K562 (cell line): ENCODE measurements around the gene CNTRL. TPM values are rescaled to one million over a fixed set of nuclear protein-coding genes. Genes with fewer than 3 reads are reported as not detected.

ENCODE experiments used
- ATAC-seq: fragments of 200-7000 bp; cut with Tn5 transposase; 3 replicates; pipeline ENCODE4 v1.9.1; 2020; ENCODE audit warnings: moderate library complexity
- BruUV-seq: library from RNA; stranded (reverse); fragments of 400-500 nt; replicated peaks from 2 replicates; lab custom pipeline; 2021; lab: Mats Ljungman, UMichigan
- CTCF ChIA-PET: fragments of 300-600 bp; formaldehyde crosslinking; extraction: SDS; loops from one replicate; lab custom pipeline; 2021; ENCODE audit warnings: low intra/inter-chr PET ratio; lab: Yijun Ruan, JAX
- POLR2A ChIA-PET: fragments of 300-600, 350-650 bp; sonication (Branson Sonifier 250); formaldehyde crosslinking; extraction: SDS; loops from one replicate; lab custom pipeline; 2021; ENCODE audit warnings: antibody characterized with exemption, inconsistent platforms; lab: Yijun Ruan, JAX
- DNase-seq, 4 experiments: peaks; one replicate each; pipeline versions ENCODE4 v3.0.0 to v3.0.0-alpha.2; 2011 to 2018; ENCODE audit warnings: low spot score in 3 of 4, mixed read lengths in 3 of 4; ENCODE audit errors: extremely low read depth in 1 of 4
- FAIRE-seq: peaks from 2 replicates; lab custom pipeline; 2011; peaks lifted over from hg19 to GRCh38; lab: Jason Lieb, UNC
- H2AFZ ChIP-seq: 2 replicates; pipeline ENCODE4 v1.6.0; 2011; ENCODE audit warnings: low read depth, low read length, control low read depth, inconsistent platforms
- H3K27ac ChIP-seq: fragments of 200-600 bp; 3 replicates; pipeline ENCODE4 v1.8.0; 2011; ENCODE audit warnings: low read depth, mild to moderate bottlenecking, control low read depth, inconsistent platforms, low read length, moderate library complexity, mixed read lengths; ENCODE audit errors: extremely low read depth
- H3K27me3 ChIP-seq, 2 experiments: fragments of 300-600 bp in 1 of 2; 2 replicates in 1 of 2; 3 replicates in 1 of 2; pipeline versions ENCODE4 v1.6.0 to v1.8.0; 2011; ENCODE audit warnings: inconsistent platforms in 2 of 2, low read length in 2 of 2, mild to moderate bottlenecking in 1 of 2, mixed read lengths in 1 of 2, moderate library complexity in 1 of 2; ENCODE audit not compliant: control insufficient read depth in 2 of 2, insufficient read depth in 2 of 2
- H3K36me3 ChIP-seq: fragments of 300-600 bp; 3 replicates; pipeline ENCODE4 v1.8.0; 2011; ENCODE audit warnings: mild to moderate bottlenecking, low read length, inconsistent platforms; ENCODE audit not compliant: control insufficient read depth, insufficient read depth
- H3K4me1 ChIP-seq, 2 experiments: fragments of 200-600 bp in 1 of 2; replicated peaks in 1 of 2; 2 replicates in 1 of 2; 3 replicates in 1 of 2; pipeline versions ENCODE4 v1.5.1 to v1.8.0; 2011; ENCODE audit warnings: inconsistent platforms in 2 of 2, low read length in 2 of 2, mild to moderate bottlenecking in 1 of 2, mixed read lengths in 1 of 2, moderate library complexity in 1 of 2; ENCODE audit not compliant: control insufficient read depth in 2 of 2, insufficient read depth in 2 of 2
- H3K4me2 ChIP-seq: 2 replicates; pipeline ENCODE4 v1.6.1; 2011; ENCODE audit warnings: low read length, control low read depth, inconsistent platforms, mixed read lengths; ENCODE audit not compliant: insufficient read depth
- H3K4me3 ChIP-seq: fragments of 200-600 bp; sonication (generic), shearing (Covaris generic); 2 replicates; pipeline ENCODE4 v1.5.1; 2016; ENCODE audit warnings: control low read depth, inconsistent platforms
- H3K79me2 ChIP-seq: fragments of 200-600 bp; 3 replicates; pipeline ENCODE4 v1.8.0; 2011; ENCODE audit warnings: low read length, inconsistent platforms; ENCODE audit not compliant: control insufficient read depth, insufficient read depth
- H3K9ac ChIP-seq, 2 experiments: 2 replicates each; pipeline versions ENCODE4 v1.6.0 to v1.6.1; 2011; ENCODE audit warnings: low read depth in 2 of 2, low read length in 2 of 2, control low read depth in 1 of 2, inconsistent platforms in 1 of 2, mild to moderate bottlenecking in 1 of 2, mixed read lengths in 1 of 2; ENCODE audit not compliant: insufficient read depth in 1 of 2
- H3K9me1 ChIP-seq: one replicate; pipeline ENCODE4 v1.6.0; 2011; ENCODE audit warnings: inconsistent platforms, mild to moderate bottlenecking, low read length, moderate library complexity; ENCODE audit not compliant: control insufficient read depth, insufficient read depth
- H3K9me3 ChIP-seq: replicated peaks from 2 replicates; pipeline ENCODE4 v1.5.1; 2011; ENCODE audit warnings: low read depth, low read length, inconsistent platforms; ENCODE audit not compliant: control insufficient read depth, insufficient read depth
- H4K20me1 ChIP-seq: replicated peaks from 2 replicates; pipeline ENCODE4 v1.6.1; 2011; ENCODE audit warnings: low read length, inconsistent platforms, mixed read lengths; ENCODE audit not compliant: control insufficient read depth, insufficient read depth
- DIDO1 ChIP-seq: fragments of 450-650 bp; IDR thresholded peaks from 2 replicates; pipeline ENCODE4 v1.6.1; 2016; ENCODE audit warnings: low read depth, missing biosample characterization, missing genetic modification characterization
- DLX4 ChIP-seq: fragments of 250-450 bp; sonication (Bioruptor Pico); IDR thresholded peaks from 2 replicates; pipeline ENCODE4 v1.6.1; 2021; ENCODE audit warnings: mild to moderate bottlenecking
- JUN ChIP-seq, 2 experiments: sonication (generic) in 1 of 2; formaldehyde crosslinking in 1 of 2; IDR thresholded peaks; 2 replicates each; pipeline versions ENCODE4 v1.6.1 to v1.8.0; 2012 to 2022; ENCODE audit warnings: borderline replicate concordance in 2 of 2, mild to moderate bottlenecking in 2 of 2, improper control_type of control experiment in 1 of 2, low read depth in 1 of 2, low read length in 1 of 2, missing genetic modification reagents in 1 of 2
- KLF13 ChIP-seq: fragments of 450-650 bp; IDR thresholded peaks from 2 replicates; pipeline ENCODE4 v1.6.1; 2016; ENCODE audit warnings: missing genetic modification characterization, low read depth, mild to moderate bottlenecking, missing compliant biosample characterization, moderate library complexity, borderline replicate concordance
- MLX ChIP-seq, 2 experiments: fragments of 450-650 bp in 1 of 2; sonication (generic) in 1 of 2; formaldehyde crosslinking; conservative IDR thresholded peaks; 2 replicates each; pipeline versions ENCODE4 v1.4.0 to v1.8.1; 2020 to 2022; ENCODE audit warnings: mild to moderate bottlenecking in 1 of 2, missing genetic modification reagents in 1 of 2
- NBN ChIP-seq: fragments of 450-650 bp; IDR thresholded peaks from 2 replicates; pipeline ENCODE4 v1.6.1; 2016; ENCODE audit warnings: low read depth, mild to moderate bottlenecking
- NFIC ChIP-seq: fragments of 450-650 bp; IDR thresholded peaks from 2 replicates; pipeline ENCODE4 v1.6.1; 2017; ENCODE audit warnings: mild to moderate bottlenecking, inconsistent platforms
- NONO ChIP-seq, 2 experiments: fragments of 200-400 bp in 1 of 2; fragments of 450-650 bp in 1 of 2; formaldehyde crosslinking in 1 of 2; IDR thresholded peaks; 2 replicates each; pipeline ENCODE4 v1.6.1; 2017; ENCODE audit warnings: low read depth in 2 of 2, mild to moderate bottlenecking in 2 of 2, moderate library complexity in 2 of 2, low read length in 1 of 2
- POLR2AphosphoS2 ChIP-seq: IDR thresholded peaks from 2 replicates; pipeline ENCODE4 v1.6.1; 2012; ENCODE audit warnings: low read length, improper control_type of control experiment
- PTRF ChIP-seq: fragments of 450-650 bp; IDR thresholded peaks from 2 replicates; pipeline ENCODE4 v1.6.1; 2016; ENCODE audit warnings: mild to moderate bottlenecking, missing genetic modification characterization, missing compliant biosample characterization
- SLC30A9 ChIP-seq: fragments of 250-450 bp; sonication (Bioruptor Pico); IDR thresholded peaks from 2 replicates; pipeline ENCODE4 v1.8.0; 2022; ENCODE audit warnings: mild to moderate bottlenecking, moderate library complexity
- SNRNP70 ChIP-seq: fragments of 200-400 bp; formaldehyde crosslinking; optimal IDR thresholded peaks from 2 replicates; pipeline ENCODE3; 2017; ENCODE audit warnings: low read depth, low read length
- ZNF398 ChIP-seq: fragments of 250-450 bp; sonication (Bioruptor Pico); IDR thresholded peaks from 2 replicates; pipeline ENCODE4 v1.8.0; 2021; ENCODE audit warnings: moderate library complexity, mild to moderate bottlenecking, inconsistent platforms
- ZNF77 ChIP-seq: fragments of 250-450 bp; sonication (Bioruptor Pico); IDR thresholded peaks from 2 replicates; pipeline ENCODE4 v1.5.0; 2020
- in situ Hi-C: fragments of 300-500 bp; cut with MboI; formaldehyde crosslinking; loops from 4 replicates; pipeline ENCODE4 v1.15.0; 2018; ENCODE audit warnings: inconsistent platforms, mixed read lengths
- intact Hi-C: fragments of 100-400 bp; cut with micrococcal nuclease; formaldehyde crosslinking; loops from 2 replicates; pipeline ENCODE4 v1.14.2; 2022
- polyA plus RNA-seq, 8 experiments: library from polyadenylated mRNA; depleted of rRNA in 4 of 8; stranded (reverse) in 5 of 8; unstranded in 3 of 8; fragments of >200 nt; fragmentation: Nextera tagmentation in 2 of 8; fragmentation: Illumina TruSeq in 1 of 8; extraction: Ambion mirVana in 2 of 8; extraction: Trizol in 1 of 8; gene quantifications; 2 replicates each; pipeline versions ENCODE4 v1.2.1 to v1.2.3, GENCODE V29; 2011 to 2014; ENCODE audit warnings: inconsistent platforms in 1 of 8, missing spikeins in 1 of 8
- total RNA-seq, 7 experiments: library from RNA; depleted of rRNA in 6 of 7; stranded (reverse); fragments of >200 nt in 6 of 7; fragmentation: Illumina TruSeq in 2 of 7; extraction: Trizol in 2 of 7; gene quantifications; 2 replicates each; pipeline versions ENCODE4 v1.2.1 to v1.2.3, GENCODE V29; 2011 to 2021; ENCODE audit warnings: low replicate concordance in 1 of 7
- TF ChIP-seq, protein P1 (sequence below): fragments of 450-650 bp; IDR thresholded peaks from 2 replicates; pipeline ENCODE4 v1.6.1; 2016; ENCODE audit warnings: borderline replicate concordance

CNTRL gene
- total and polyA plus RNA-seq, 9 of the 15 experiments (the other 6 are each of a cell fraction or from before 2014, with no cell fraction given): 9.2 to 28.9 (median 20.5) TPM

GRCh38 chr9:121184463-121184862 lies 109.7 kb downstream of the CNTRL start:
- no peaks in the 10 kb centered on the region for H4K20me1 ChIP-seq
- H3K27ac ChIP-seq: peak overlapping the region; percentile 0; the same call in 1 of the 3 replicates
- H3K9me1 ChIP-seq: no peaks in the 10 kb centered on the region
- H3K4me2 ChIP-seq: no peak overlapping the region
- no peak overlapping the region for H3K4me3 ChIP-seq
- no peak for FAIRE-seq
- no peak for DNase-seq
- H3K9ac ChIP-seq: no peak overlapping the region
- in situ Hi-C loops: no loop called here
- ChIA-PET CTCF (no interaction called here), POLR2A (interaction anchor here (0.6 to 1.8 kb wide), 7 partner anchors 8 to 169 kb away, joined by 3 to 8 read pairs (median 4); partner anchors contain the start of gene RAB14)
- intact Hi-C loops: no loop called here
- no peaks in the 10 kb centered on the region for H3K9me3 ChIP-seq
- no TSS peak for BruUV-seq
- H3K36me3 ChIP-seq: peaks cover 89% of the 10 kb centered on the region
- no peak for ATAC-seq
- no peaks in the 10 kb centered on the region for H3K27me3 ChIP-seq
- H3K4me1 ChIP-seq: no peaks in the 10 kb centered on the region; a peak in 3 of 5 replicates
- H2AFZ ChIP-seq: no peak overlapping the region
- peaks cover 61% of the 10 kb centered on the region for H3K79me2 ChIP-seq
- TF ChIP-seq DIDO1 (tag): no peak
- no peak for TF ChIP-seq ZNF398
- TF ChIP-seq ZNF77: no peak
- no peak for TF ChIP-seq PTRF (tag)
- TF ChIP-seq KLF13: no peak
- TF ChIP-seq SLC30A9: no peak
- TF ChIP-seq POLR2AphosphoS2: no peak
- no peak for TF ChIP-seq MLX (CRISPR knock-in tag; conservative IDR thresholded peaks at IDR 0.05)
- TF ChIP-seq, protein P1, sequence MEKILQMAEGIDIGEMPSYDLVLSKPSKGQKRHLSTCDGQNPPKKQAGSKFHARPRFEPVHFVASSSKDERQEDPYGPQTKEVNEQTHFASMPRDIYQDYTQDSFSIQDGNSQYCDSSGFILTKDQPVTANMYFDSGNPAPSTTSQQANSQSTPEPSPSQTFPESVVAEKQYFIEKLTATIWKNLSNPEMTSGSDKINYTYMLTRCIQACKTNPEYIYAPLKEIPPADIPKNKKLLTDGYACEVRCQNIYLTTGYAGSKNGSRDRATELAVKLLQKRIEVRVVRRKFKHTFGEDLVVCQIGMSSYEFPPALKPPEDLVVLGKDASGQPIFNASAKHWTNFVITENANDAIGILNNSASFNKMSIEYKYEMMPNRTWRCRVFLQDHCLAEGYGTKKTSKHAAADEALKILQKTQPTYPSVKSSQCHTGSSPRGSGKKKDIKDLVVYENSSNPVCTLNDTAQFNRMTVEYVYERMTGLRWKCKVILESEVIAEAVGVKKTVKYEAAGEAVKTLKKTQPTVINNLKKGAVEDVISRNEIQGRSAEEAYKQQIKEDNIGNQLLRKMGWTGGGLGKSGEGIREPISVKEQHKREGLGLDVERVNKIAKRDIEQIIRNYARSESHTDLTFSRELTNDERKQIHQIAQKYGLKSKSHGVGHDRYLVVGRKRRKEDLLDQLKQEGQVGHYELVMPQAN: no peak
- TF ChIP-seq NFIC: no peak
- TF ChIP-seq SNRNP70: no peak
- no peak for TF ChIP-seq JUN (IDR thresholded peaks at IDR 0.05; ENCODE audit: borderline replicate concordance, low read depth, low read length)
- TF ChIP-seq JUN (CRISPR knock-in tag; IDR thresholded peaks at IDR 0.05; ENCODE audit: borderline replicate concordance): no peak
- TF ChIP-seq NONO (IDR thresholded peaks at IDR 0.05; ENCODE audit: low read depth in 2 of 2, low read length in 1 of 2): no peak
- TF ChIP-seq NBN: no peak
- no peak for TF ChIP-seq DLX4 (CRISPR knock-in tag)
